Immature natural killer cell (primary cell): ENCODE results near the gene THSD4. TPM values are rescaled to one million over a fixed set of nuclear protein-coding genes. Genes with fewer than 3 reads are reported as not detected.

Source experiments
- DNase-seq, 3 donors: peaks; one replicate each; pipeline ENCODE4 v3.0.0; 2022; ENCODE audit warnings: mixed read lengths in 1 of 3
- H3K27ac Mint-ChIP-seq, 6 donors: one replicate each; pipeline ENCODE4 v1.8.0; 2020; ENCODE audit warnings: mixed read lengths in 6 of 6, mild to moderate bottlenecking in 5 of 6, inconsistent platforms in 4 of 6, moderate library complexity in 3 of 6
- H3K27me3 Mint-ChIP-seq, 3 donors: one replicate each; pipeline ENCODE4 v1.8.0; 2020 to 2021; ENCODE audit warnings: low read depth in 3 of 3, mild to moderate bottlenecking in 3 of 3, mixed read lengths in 3 of 3, moderate library complexity in 3 of 3, inconsistent platforms in 1 of 3
- H3K36me3 Mint-ChIP-seq, 3 donors: one replicate each; pipeline ENCODE4 v1.8.0; 2020; ENCODE audit warnings: mixed read lengths in 3 of 3, inconsistent platforms in 2 of 3, mild to moderate bottlenecking in 2 of 3
- H3K4me1 Mint-ChIP-seq, 2 donors: one replicate each; pipeline ENCODE4 v1.8.0; 2020; ENCODE audit warnings: inconsistent platforms in 2 of 2, mild to moderate bottlenecking in 2 of 2, mixed read lengths in 2 of 2, moderate library complexity in 1 of 2
- H3K4me3 Mint-ChIP-seq, 5 donors: one replicate each; pipeline ENCODE4 v1.8.0; 2020; ENCODE audit warnings: mild to moderate bottlenecking in 5 of 5, mixed read lengths in 5 of 5, inconsistent platforms in 3 of 5, moderate library complexity in 3 of 5
- H3K9me3 Mint-ChIP-seq, 6 donors: one replicate each; pipeline ENCODE4 v1.8.0; 2020; ENCODE audit warnings: mild to moderate bottlenecking in 6 of 6, mixed read lengths in 6 of 6, inconsistent platforms in 4 of 6, moderate library complexity in 3 of 6
- polyA plus RNA-seq, 3 donors: library from polyadenylated mRNA; unstranded; fragments of 300-500 nt; fragmentation: Illumina TruSeq; gene quantifications; one replicate each; pipeline ENCODE4 v1.2.3, GENCODE V29; 2021

The THSD4 gene
- polyA plus RNA-seq, 3 donors from 2014 or later, result not detected

GRCh38 chr15:71346464-71346863 lies 231.2 kb downstream of the THSD4 start:
- H3K36me3 Mint-ChIP-seq, result no peaks in the 10 kb centered on the region
- no peak overlapping the region for H3K27ac Mint-ChIP-seq
- no peaks in the 10 kb centered on the region for H3K4me1 Mint-ChIP-seq
- no peaks in the 10 kb centered on the region for H3K9me3 Mint-ChIP-seq
- peaks cover 0 to 6% (median 5%) of the 10 kb centered on the region in 3 donors for H3K27me3 Mint-ChIP-seq
- no peak for DNase-seq
- H3K4me3 Mint-ChIP-seq, result no peak overlapping the region

GRCh38 chr15:71348597-71348996 lies 233.3 kb downstream of the THSD4 start:
- H3K36me3 Mint-ChIP-seq, result no peaks in the 10 kb centered on the region
- no peak overlapping the region for H3K27ac Mint-ChIP-seq
- H3K9me3 Mint-ChIP-seq, result no peaks in the 10 kb centered on the region
- DNase-seq, result no peak
- no peaks in the 10 kb centered on the region for H3K4me1 Mint-ChIP-seq
- H3K4me3 Mint-ChIP-seq, result no peak overlapping the region
- H3K27me3 Mint-ChIP-seq, result peaks cover 2 to 6% (median 5%) of the 10 kb centered on the region in 3 donors

DNA sequence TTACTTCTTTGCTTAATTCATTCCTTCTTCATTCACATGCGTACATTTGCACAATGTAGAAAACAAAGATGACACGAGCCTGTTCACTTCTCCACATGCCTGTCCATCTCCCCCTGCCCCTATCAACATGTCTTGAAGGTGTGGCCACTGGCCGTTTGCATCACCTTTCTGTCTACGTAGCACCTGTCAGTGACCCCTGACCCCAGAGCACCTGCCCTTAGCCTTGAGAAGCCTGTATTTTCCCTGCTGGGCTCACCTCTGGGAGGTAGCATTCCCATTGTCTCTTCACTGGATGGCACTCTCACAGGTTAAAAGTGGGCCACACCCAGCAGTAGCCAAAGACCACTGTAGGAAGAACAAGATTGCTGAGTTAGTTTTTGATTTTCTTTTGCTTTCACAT lies 234.1 kb downstream of the THSD4 start:
- Mint-ChIP-seq H3K27me3 (peaks cover 2 to 8% (median 5%) of the 10 kb centered on the region in 3 donors), H3K27ac (no peak overlapping the region), H3K4me1 (no peaks in the 10 kb centered on the region), H3K4me3 (no peak overlapping the region), H3K36me3 (no peaks in the 10 kb centered on the region), H3K9me3 (no peaks in the 10 kb centered on the region)
- no peak for DNase-seq

- no peaks in the 10 kb centered on the region for H3K9me3 Mint-ChIP-seq
- H3K36me3 Mint-ChIP-seq, result no peaks in the 10 kb centered on the region
- H3K27ac Mint-ChIP-seq, result no peak overlapping the region
- no peaks in the 10 kb centered on the region for H3K4me1 Mint-ChIP-seq
- no peak for DNase-seq
- peaks cover 2 to 8% (median 5%) of the 10 kb centered on the region in 3 donors for H3K27me3 Mint-ChIP-seq
- no peak overlapping the region for H3K4me3 Mint-ChIP-seq
Observed at GRCh38 chr15:71349736-71350526, 234.7 kb downstream of the THSD4 start.

GRCh38 chr15:71350622-71351378 lies 235.5 kb downstream of the THSD4 start:
- Mint-ChIP-seq H3K9me3 (no peaks in the 10 kb centered on the region), H3K27ac (no peak overlapping the region), H3K4me3 (no peak overlapping the region), H3K4me1 (no peaks in the 10 kb centered on the region), H3K27me3 (peaks cover 2 to 8% (median 8%) of the 10 kb centered on the region in 3 donors), H3K36me3 (no peaks in the 10 kb centered on the region)
- no peak for DNase-seq

DNA sequence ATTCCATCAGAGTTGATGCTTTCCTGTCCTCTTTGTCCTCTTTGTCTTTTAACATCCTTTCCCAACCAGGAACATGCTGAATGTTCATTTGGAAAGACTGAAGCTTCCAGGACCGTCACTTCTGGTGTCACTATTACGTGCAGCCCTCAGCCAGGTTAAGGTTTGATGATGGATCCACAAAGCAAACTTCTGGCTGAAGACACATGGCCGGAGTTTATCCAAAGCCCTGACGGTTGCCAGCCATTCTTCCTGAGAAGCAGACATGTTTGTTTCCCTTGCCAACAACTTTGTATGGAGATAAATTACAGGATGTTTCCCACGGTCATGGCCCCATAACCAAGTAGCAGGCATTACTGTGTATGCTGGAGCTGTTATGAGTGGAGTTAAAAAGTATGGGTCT lies 236.9 kb downstream of the THSD4 start:
- Mint-ChIP-seq H3K27me3 (peaks cover 2 to 10% (median 8%) of the 10 kb centered on the region in 3 donors), H3K36me3 (no peaks in the 10 kb centered on the region), H3K9me3 (no peaks in the 10 kb centered on the region), H3K4me1 (no peaks in the 10 kb centered on the region), H3K4me3 (no peak overlapping the region), H3K27ac (no peak overlapping the region)
- DNase-seq, result no peak

DNA sequence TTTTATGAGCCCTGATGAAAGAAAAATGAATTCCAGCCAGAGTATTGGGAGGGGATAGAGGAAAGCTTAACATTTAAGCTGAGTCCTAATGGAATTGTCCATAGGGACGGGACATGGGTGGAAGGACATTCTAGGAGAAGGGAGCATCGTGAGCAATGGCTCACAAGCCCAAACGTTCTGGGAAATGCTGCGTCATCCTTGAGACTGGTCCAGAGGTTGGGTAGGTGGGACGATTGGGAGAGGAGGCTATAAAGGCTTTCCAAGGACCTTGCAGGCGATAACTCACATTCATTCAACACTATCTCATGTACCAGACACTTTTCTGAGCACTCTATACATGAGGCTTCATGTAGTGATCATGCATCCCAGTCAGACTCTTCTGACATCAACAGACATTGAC lies 237.5 kb downstream of the THSD4 start:
- H3K36me3 Mint-ChIP-seq, result no peaks in the 10 kb centered on the region
- DNase-seq, result no peak
- peaks cover 2 to 8% (median 4%) of the 10 kb centered on the region in 3 donors for H3K27me3 Mint-ChIP-seq
- H3K4me3 Mint-ChIP-seq, result no peak overlapping the region
- H3K27ac Mint-ChIP-seq, result no peak overlapping the region
- no peaks in the 10 kb centered on the region for H3K9me3 Mint-ChIP-seq
- H3K4me1 Mint-ChIP-seq, result no peaks in the 10 kb centered on the region

- H3K4me3 Mint-ChIP-seq, result no peak overlapping the region
- no peaks in the 10 kb centered on the region for H3K9me3 Mint-ChIP-seq
- H3K36me3 Mint-ChIP-seq, result no peaks in the 10 kb centered on the region
- peaks cover 2 to 8% (median 4%) of the 10 kb centered on the region in 3 donors for H3K27me3 Mint-ChIP-seq
- no peaks in the 10 kb centered on the region for H3K4me1 Mint-ChIP-seq
- no peak for DNase-seq
- no peak overlapping the region for H3K27ac Mint-ChIP-seq
Observed at GRCh38 chr15:71353171-71353570, 237.9 kb downstream of the THSD4 start.

GRCh38 chr15:71355268-71355667 lies 240.0 kb downstream of the THSD4 start:
- no peak for DNase-seq
- H3K27ac Mint-ChIP-seq, result no peak overlapping the region
- no peaks in the 10 kb centered on the region for H3K4me1 Mint-ChIP-seq
- H3K27me3 Mint-ChIP-seq, result peaks cover 2 to 6% (median 2%) of the 10 kb centered on the region in 3 donors
- no peaks in the 10 kb centered on the region for H3K36me3 Mint-ChIP-seq
- H3K4me3 Mint-ChIP-seq, result no peak overlapping the region
- no peaks in the 10 kb centered on the region for H3K9me3 Mint-ChIP-seq

DNA sequence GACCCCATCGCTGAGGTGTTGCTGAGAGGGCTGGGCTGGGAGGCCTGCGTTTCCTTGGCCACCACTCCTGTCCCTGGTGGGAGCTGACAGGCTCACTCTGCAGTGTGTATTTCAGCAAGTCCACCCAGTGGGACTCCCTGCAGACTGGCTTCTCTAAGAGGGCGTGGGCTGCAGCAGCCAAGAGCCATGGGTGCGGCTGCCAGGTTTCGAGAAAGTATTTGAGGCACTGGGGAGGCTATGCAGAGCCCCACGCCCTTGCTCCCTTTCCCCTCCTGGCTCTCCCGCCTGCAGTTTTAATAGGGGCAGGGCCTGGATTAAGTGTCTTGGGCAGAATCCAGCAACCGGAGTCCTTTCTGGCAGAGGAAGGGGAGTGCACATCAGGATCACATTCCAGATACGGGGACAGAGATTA lies 242.1 kb downstream of the THSD4 start:
- DNase-seq, result no peak
- Mint-ChIP-seq H3K36me3 (no peaks in the 10 kb centered on the region), H3K4me1 (no peaks in the 10 kb centered on the region), H3K4me3 (no peak overlapping the region), H3K9me3 (peaks cover 0 to 4% (median 0%) of the 10 kb centered on the region in 6 donors), H3K27me3 (peaks cover 0 to 6% (median 2%) of the 10 kb centered on the region in 3 donors), H3K27ac (no peak overlapping the region)

- Mint-ChIP-seq H3K4me1 (no peaks in the 10 kb centered on the region), H3K27me3 (peaks cover 0 to 6% (median 4%) of the 10 kb centered on the region in 3 donors), H3K27ac (no peak overlapping the region), H3K36me3 (no peaks in the 10 kb centered on the region), H3K9me3 (peaks cover 0 to 4% (median 0%) of the 10 kb centered on the region in 6 donors), H3K4me3 (no peak overlapping the region)
- DNase-seq, result no peak
Observed at GRCh38 chr15:71357967-71358366, 242.7 kb downstream of the THSD4 start.

DNA sequence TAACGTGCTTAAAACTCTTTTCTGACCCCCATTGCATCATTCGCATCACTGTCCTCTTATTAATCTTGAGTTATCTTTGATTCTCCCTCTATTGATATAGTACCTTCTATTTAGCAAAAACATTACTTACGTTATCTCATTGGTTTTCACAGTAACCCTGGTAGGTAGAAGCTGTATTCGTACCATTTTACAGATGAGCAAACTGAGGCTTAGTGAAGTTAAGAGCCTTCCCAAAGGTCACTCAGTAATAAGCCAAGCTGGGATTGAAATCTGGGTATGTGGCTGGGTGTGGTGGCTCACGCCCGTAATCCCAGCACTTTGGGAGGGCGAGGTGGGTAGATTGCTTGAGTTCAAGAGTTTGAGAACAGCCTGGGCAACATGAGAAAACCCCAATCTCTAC lies 244.0 kb downstream of the THSD4 start:
- Mint-ChIP-seq H3K4me1 (no peaks in the 10 kb centered on the region), H3K4me3 (no peak overlapping the region), H3K27me3 (peaks cover 0 to 7% (median 4%) of the 10 kb centered on the region in 3 donors), H3K36me3 (no peaks in the 10 kb centered on the region), H3K9me3 (peaks cover 0 to 4% (median 0%) of the 10 kb centered on the region in 6 donors), H3K27ac (no peak overlapping the region)
- DNase-seq, result no peak

GRCh38 chr15:71362556-71362955 lies 247.3 kb downstream of the THSD4 start:
- no peaks in the 10 kb centered on the region for H3K36me3 Mint-ChIP-seq
- H3K27ac Mint-ChIP-seq, result no peak overlapping the region
- peaks cover 0 to 4% (median 0%) of the 10 kb centered on the region in 6 donors for H3K9me3 Mint-ChIP-seq
- H3K27me3 Mint-ChIP-seq, result peaks cover 0 to 8% (median 2%) of the 10 kb centered on the region in 3 donors
- no peaks in the 10 kb centered on the region for H3K4me1 Mint-ChIP-seq
- H3K4me3 Mint-ChIP-seq, result no peak overlapping the region
- DNase-seq, result no peak
